ENCODE results near the gene IL1R1.
A peak's percentile ranks its signal among the peaks of the same experiment; 100 is the strongest.

Gene IL1R1

DNA sequence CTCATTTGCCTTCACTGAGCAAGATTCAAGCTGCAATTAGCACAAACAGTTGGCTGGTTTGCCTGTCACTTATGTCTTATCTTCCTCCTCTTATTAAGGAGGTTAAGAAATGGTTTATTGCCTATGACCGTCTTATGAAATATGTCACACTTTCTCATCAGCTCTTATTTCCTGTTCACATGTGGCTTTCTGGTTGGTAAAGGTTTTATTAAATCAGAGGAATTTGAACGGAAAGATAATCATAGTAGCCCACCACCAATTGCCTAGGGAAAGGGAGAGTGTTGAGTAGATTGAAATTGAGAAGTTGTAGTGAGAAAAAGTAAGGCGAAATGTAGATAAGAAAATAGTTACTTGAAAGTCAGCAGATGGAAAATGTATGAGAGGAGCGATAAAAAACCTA is 4.2 kb upstream of the IL1R1 start:
- no peak for TF ChIP-seq CTCF (IDR thresholded peaks at IDR 0.05; ENCODE audit: unreplicated experiment in 3 of 3)
- peak overlapping the region in 1 of 3 experiments; percentile 6 for H3K4me3 Mint-ChIP-seq
- H3K4me1 Mint-ChIP-seq = peaks cover 35% of the 10 kb centered on the region
- no peaks in the 10 kb centered on the region for H3K27me3 Mint-ChIP-seq (ENCODE audit: low read depth)
- H3K27ac Mint-ChIP-seq = peak overlapping the region in 2 of 3 experiments; percentile 4
- H3K9me3 Mint-ChIP-seq = peaks cover 3% of the 10 kb centered on the region
- H3K36me3 Mint-ChIP-seq (ENCODE audit: low read depth) = no peaks in the 10 kb centered on the region

- no peak for TF ChIP-seq CTCF (IDR thresholded peaks at IDR 0.05; ENCODE audit: unreplicated experiment in 3 of 3)
- Mint-ChIP-seq H3K9me3 (peaks cover 3% of the 10 kb centered on the region), H3K4me1 (peaks cover 45% of the 10 kb centered on the region), H3K4me3 (peak overlapping the region in 2 of 3 experiments; percentile 64 to 65), H3K27me3 (ENCODE audit: low read depth) (peaks cover 6% of the 10 kb centered on the region), H3K27ac (peak overlapping the region in 2 of 3 experiments; percentile 93 to 94), H3K36me3 (ENCODE audit: low read depth) (peaks cover 4% of the 10 kb centered on the region)
Observed at GRCh38 chr2:102139851-102140250, 2.7 kb upstream of the IL1R1 start.

- peaks cover 7% of the 10 kb centered on the region for H3K27me3 Mint-ChIP-seq (ENCODE audit: low read depth)
- no peak for TF ChIP-seq CTCF (IDR thresholded peaks at IDR 0.05; ENCODE audit: unreplicated experiment in 3 of 3)
- H3K9me3 Mint-ChIP-seq = peaks cover 6% of the 10 kb centered on the region
- H3K27ac Mint-ChIP-seq = peak overlapping the region; percentile 85 to 94 (median 93)
- peaks cover 45% of the 10 kb centered on the region for H3K4me1 Mint-ChIP-seq
- H3K4me3 Mint-ChIP-seq = peak overlapping the region; percentile 57 to 65 (median 64)
- H3K36me3 Mint-ChIP-seq (ENCODE audit: low read depth) = peaks cover 9% of the 10 kb centered on the region
Observed at GRCh38 chr2:102140377-102140776, 2.2 kb upstream of the IL1R1 start.

GRCh38 chr2:102141011-102141943 is 1.3 kb upstream of the IL1R1 start:
- peaks cover 14% of the 10 kb centered on the region for H3K36me3 Mint-ChIP-seq (ENCODE audit: low read depth)
- H3K4me1 Mint-ChIP-seq = peaks cover 45% of the 10 kb centered on the region
- H3K27me3 Mint-ChIP-seq (ENCODE audit: low read depth) = peaks cover 11% of the 10 kb centered on the region
- no peak for TF ChIP-seq CTCF (IDR thresholded peaks at IDR 0.05; ENCODE audit: unreplicated experiment in 3 of 3)
- peak overlapping the region; percentile 84 to 93 (median 91) for H3K4me3 Mint-ChIP-seq
- peaks cover 12% of the 10 kb centered on the region for H3K9me3 Mint-ChIP-seq
- peak overlapping the region; percentile 85 to 94 (median 93) for H3K27ac Mint-ChIP-seq

DNA sequence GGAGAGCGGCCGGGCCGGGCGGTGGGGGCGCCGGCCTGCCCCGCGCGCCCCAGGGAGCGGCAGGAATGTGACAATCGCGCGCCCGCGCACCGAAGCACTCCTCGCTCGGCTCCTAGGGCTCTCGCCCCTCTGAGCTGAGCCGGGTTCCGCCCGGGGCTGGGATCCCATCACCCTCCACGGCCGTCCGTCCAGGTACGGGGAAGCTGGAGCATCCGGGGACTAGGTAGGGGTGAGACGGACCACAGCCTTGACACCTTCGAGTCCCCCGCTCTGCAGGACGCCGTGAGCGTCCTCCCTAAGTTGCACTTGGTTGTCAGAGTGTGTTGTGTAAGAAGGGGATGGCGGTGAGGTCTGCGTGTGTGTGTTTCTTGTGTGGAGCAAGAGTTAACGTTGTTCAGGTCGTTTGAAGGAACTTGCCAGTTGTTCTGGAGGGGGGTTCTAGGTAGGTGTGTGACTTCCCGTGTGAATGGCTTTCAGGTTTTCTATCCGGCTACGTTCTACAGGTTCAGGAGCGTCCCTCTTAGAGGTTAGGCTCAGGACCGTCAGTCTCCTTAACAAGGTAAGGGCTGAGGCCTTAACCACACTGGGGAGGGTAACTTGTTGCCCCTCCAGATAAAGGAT is 393 bp downstream of the IL1R1 start:
- peaks cover 29% of the 10 kb centered on the region for H3K36me3 Mint-ChIP-seq (ENCODE audit: low read depth)
- H3K27me3 Mint-ChIP-seq (ENCODE audit: low read depth) = peaks cover 11% of the 10 kb centered on the region
- H3K4me1 Mint-ChIP-seq = peaks cover 45% of the 10 kb centered on the region
- peaks cover 22% of the 10 kb centered on the region for H3K9me3 Mint-ChIP-seq
- H3K4me3 Mint-ChIP-seq = peak overlapping the region; percentile 80 to 96 (median 88)
- H3K27ac Mint-ChIP-seq = peak overlapping the region; percentile 92 to 98 (median 93)
- no peak for TF ChIP-seq CTCF (IDR thresholded peaks at IDR 0.05; ENCODE audit: unreplicated experiment in 3 of 3)

All from nephron (organoid).